ENCODE results near the gene LHX1.

LHX1 gene

DNA sequence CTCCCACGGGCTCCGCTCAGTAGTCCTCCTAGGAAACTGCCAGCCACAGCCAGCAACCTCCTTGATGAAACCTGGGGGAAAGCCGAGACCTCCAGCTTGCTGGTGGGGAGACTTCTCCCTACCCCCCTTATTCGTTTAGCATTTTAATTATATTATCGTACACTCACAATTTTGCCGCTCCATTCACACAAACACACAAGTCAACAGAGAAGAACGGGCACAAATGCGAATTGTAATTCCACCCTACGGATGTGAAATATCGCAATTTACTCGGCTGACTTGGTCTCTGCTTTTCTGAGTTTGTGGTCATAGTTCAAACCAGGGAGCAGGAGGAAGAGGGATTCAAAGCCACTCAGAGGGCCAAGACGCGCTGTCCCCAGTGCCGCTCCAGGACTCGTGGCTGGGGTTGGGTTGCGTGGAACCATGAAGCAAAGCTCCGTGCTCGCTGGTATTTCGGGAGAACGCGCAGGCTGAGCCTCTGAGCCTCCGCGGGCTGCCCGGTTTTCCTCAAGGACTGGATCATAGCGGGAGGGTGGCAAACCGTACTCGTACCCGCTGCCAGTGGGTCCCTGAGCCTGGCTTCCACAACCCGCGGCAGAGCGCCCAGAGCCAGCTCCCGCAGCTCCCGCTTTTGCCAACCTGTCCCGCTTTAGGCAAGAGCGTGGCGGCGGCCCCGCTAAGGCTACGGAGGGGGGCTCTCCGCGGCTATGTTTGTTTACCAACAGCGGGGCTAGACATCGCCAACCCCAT lies 2.0 kb downstream of the LHX1 start:
- no peak for DNase-seq (ENCODE audit: low read depth in 2 of 2)

DNA sequence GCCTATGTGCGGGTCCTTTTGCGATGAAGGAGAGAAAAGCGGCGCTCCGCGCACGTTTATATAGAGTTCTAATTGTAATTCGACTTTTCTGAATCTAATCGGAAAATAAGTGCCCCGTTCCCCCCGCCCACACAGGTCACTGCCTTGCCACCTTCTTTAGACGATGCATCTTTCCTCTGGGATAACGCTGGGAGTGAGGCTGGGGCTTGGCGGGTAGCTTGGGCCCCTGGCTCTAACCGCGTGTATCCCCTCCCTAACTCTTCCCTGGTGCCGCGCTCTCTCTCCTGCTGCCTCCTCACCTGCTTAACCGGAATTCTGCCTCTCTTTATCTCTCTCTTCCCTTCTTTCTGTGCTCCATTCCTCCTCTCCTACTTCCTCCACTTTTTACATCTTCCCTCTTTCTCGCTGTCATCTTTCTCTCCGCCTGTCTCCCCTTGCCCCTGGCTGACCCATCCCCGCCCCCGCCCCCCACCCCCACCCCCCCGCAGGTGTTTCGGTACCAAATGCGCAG lies 2.6 kb downstream of the LHX1 start:
- DNase-seq (ENCODE audit: low read depth in 2 of 2), result no peak

DNA sequence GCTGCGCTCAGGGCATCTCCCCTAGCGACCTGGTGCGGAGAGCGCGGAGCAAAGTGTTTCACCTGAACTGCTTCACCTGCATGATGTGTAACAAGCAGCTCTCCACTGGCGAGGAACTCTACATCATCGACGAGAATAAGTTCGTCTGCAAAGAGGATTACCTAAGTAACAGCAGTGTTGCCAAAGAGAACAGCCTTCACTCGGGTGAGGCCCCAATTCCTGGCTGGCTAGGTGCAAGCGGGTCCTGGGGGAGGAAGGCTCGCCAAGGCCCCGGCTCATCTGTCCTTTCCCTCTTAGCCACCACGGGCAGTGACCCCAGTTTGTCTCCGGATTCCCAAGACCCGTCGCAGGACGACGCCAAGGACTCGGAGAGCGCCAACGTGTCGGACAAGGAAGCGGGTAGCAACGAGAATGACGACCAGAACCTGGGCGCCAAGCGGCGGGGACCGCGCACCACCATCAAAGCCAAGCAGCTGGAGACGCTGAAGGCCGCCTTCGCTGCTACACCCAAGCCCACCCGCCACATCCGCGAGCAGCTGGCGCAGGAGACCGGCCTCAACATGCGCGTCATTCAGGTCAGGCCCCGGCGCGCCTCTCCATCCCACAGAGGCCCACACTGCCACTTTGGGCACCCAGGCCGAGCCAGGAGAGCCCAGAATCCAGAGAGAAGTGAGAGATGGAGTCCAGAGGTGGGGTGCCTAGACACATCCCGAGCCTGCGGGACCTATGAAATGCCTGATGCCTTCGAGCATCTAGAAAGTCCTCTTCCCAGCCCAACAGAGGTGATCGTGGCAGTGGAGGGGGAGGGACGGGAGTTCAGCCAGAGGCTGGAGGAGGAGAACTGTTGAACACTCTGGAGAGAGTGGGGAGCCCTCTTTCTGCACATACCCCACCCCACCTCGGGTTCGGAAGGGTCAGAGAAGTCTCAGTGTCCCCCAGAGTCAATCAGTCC lies 3.3 kb downstream of the LHX1 start:
- no peak for DNase-seq (ENCODE audit: low read depth in 2 of 2)

DNA sequence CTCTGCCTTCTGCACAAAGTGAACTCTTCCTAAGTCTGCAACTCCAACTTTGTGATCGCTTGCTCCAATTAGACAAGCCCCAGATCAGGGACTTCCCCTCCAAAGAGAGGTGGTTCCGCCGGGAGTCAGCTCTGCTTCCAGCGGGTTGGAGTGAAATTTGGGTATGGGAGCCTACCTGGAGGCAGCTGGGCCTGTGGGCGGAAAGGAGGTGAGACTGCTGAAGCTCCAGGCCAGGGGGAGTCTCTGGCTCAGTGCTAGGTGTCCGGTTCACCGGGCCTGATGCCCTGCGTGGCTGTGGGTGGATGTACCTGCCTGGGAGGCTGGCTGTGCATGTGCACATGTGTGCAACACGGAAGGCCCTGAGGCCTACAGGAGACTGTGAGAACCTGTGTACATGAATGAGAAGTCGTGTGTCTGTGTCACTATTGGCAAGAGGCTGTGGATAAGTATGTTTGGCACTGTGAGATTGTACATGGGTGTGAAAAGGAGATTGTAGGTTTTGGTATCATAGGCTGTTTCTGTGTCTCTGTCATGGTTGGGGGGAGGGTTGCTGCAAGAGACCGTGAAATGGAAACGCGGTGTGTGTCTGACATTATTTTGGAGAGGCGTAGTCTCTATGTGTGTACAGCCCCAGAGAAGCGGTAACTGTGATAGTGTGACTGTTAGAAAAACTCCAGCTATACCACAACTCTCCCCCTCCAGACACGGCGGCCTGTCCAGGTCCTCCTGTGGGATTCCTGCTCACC lies 4.2 kb downstream of the LHX1 start:
- DNase-seq (ENCODE audit: low read depth in 2 of 2), result no peak

DNA sequence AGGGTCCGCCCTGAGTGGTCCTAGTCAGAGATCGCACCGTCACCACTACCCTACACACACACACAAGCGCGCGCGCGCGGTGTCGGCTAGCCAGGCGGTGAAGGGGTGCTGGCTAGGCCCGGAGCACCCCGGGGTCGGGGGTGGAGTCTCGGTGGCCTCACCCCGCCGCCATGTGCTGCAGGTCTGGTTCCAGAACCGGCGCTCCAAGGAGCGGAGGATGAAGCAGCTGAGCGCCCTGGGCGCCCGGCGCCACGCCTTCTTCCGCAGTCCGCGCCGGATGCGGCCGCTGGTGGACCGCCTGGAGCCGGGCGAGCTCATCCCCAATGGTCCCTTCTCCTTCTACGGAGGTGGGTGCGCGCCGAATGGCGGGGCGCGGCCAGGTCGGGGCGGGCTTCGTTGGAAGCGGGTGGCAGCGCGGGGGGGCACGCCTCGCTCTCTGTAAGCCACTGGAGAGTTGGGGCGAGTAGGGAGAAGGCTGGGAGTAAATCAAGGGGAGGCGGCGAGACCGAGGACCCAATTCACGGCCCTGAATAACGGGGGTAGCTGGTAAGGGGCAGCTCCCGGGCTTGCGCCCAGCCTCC lies 4.8 kb downstream of the LHX1 start:
- DNase-seq (ENCODE audit: low read depth in 2 of 2), result no peak

DNA sequence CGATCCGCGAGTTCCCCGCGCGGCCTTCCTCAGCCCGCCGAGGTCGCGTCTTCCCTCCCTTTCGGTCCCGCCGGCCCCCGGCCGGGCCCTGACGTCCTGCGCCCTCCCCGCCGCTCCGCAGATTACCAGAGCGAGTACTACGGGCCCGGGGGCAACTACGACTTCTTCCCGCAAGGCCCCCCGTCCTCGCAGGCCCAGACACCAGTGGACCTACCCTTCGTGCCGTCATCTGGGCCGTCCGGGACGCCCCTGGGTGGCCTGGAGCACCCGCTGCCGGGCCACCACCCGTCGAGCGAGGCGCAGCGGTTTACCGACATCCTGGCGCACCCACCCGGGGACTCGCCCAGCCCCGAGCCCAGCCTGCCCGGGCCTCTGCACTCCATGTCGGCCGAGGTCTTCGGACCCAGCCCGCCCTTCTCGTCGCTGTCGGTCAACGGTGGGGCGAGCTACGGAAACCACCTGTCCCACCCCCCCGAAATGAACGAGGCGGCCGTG lies 5.4 kb downstream of the LHX1 start:
- no peak for DNase-seq (ENCODE audit: low read depth in 2 of 2)

DNA sequence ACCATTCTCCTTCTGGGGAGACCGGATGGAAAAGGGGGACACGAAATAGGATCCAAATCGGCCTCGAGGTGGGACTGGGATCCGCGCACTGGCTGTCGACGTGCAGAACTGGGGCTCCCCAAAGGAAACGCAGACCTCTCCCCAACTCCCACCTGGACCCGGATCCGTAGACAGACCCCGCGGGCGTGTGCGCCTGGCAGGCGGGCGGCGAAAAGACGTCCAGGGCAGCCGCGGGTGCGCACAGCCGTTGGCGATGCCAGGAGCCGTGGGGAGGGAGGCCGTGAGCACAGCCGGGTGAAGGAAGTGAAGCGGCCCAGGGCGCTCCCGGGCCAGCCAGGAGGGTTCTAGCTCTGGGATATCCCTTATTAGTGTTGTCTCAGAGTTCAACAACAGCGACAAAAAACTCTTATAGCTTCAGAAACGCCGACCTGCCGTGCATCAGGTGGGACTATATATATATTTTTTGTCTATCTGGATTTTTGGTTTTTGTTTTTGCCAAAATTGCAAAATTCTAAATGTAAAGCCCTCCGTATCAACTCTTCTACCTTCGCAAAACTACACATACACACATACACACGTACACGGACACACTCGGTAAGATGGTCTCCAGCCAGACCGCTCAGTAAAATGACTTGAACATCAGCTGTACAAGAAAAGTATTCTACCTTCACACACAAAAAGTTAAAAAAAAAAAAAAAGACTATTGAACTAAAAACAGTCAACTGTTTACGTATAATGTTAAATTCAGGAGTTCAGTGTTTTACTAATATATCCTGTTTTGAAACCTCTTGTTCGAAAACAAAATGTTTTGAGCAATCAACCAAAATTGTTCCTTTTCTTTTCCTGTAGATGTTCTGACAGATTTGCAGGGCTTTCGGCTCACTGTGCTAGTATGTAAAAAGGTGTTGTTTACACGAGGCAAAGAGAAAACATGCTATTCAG lies 6.2 kb downstream of the LHX1 start:
- DNase-seq (ENCODE audit: low read depth in 2 of 2), result no peak

DNA sequence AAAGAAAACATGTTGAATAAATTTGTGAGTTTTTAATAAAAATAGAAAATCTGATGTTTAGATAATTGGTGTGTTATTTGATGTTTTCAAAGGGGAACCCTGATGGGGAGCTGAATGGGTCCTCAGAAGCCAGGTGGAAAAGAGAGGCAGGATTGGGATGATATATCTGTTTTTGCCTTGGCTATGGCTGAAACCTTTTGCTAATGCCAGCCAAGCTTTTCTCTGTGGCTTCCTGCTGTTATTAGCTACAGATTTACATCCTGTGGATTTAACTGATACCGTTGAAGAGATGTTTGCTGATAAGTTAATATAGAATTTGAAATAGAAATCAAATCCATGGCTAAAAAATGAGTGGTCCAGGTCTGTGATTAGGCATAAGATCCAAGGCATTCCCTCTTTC lies 7.3 kb downstream of the LHX1 start:
- DNase-seq (ENCODE audit: low read depth in 2 of 2), result no peak

DNA sequence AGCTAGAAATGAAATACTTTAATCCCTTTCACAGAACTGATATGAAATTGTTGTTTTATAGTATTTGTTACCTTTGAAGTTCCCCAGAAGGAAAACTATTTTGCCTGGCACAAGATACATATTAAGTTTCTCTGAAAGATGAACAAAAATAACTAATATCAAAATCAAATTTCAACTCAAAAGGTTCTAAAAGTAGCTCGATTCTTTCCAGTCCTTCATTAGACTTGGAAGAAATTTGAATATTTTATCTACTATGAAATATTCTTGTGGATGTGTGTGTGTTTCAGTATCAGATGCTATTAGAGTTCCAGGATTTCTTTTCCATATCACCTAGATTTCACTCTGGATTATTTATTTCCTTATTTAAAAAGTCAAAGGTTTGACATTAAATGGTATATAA lies 7.9 kb downstream of the LHX1 start:
- DNase-seq (ENCODE audit: low read depth in 2 of 2), result no peak

DNA sequence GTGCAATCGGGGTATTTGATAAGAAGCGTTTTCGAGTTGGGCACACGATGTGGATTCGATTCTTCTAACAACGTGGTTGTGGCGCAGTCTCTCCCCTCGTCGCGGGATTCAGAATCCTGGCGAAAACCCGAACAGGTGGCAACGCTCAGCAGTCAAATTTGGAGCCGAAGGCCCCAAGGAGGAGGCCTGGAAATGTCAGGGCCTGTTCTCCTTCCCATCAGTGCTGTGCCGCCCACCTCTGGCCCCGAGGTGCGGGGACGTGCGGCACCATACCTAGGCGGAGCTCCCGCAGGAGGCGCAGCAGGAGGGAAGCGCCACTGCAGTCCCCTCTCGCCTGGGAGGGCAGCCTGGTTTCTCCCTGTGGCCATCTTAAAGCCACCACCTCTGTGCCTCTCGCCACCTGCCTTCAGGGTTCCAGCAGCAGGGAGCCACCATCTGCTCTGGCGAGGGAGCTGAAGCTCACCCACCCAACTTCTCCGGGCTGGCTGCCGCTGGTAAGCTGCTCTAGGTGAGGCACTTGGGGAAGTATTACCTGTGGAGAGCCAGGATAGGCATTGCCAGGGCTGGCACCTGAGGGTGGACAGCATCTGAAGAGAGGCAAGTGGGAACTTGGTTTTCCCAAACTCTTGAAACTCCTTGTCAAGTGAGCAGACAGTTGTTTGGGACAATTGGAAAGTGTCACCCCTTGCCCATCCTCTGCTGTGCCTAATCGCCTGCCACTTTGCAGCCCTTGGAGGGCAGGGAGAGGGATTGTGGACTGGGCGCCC lies 8.9 kb downstream of the LHX1 start:
- DNase-seq (ENCODE audit: low read depth in 2 of 2), result no peak

DNA sequence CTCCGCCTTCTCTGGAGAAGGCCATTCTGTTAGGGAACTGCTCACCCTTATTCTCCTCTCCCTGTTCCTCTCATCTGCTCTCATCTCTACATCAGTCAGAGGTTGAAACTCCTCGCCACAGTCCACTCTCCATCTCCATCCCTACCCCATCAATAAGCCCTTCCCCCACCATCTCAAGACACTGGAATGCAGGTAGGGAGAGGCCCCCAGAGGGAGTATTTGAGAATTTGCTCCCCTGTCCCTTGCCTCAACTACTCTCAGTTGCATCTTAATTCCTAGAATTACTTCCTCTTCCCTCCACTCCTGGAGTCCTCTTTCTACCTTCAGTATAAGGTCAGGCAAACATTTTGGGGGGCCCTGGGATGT lies 9.4 kb downstream of the LHX1 start:
- DNase-seq (ENCODE audit: low read depth in 2 of 2), result no peak

DNA sequence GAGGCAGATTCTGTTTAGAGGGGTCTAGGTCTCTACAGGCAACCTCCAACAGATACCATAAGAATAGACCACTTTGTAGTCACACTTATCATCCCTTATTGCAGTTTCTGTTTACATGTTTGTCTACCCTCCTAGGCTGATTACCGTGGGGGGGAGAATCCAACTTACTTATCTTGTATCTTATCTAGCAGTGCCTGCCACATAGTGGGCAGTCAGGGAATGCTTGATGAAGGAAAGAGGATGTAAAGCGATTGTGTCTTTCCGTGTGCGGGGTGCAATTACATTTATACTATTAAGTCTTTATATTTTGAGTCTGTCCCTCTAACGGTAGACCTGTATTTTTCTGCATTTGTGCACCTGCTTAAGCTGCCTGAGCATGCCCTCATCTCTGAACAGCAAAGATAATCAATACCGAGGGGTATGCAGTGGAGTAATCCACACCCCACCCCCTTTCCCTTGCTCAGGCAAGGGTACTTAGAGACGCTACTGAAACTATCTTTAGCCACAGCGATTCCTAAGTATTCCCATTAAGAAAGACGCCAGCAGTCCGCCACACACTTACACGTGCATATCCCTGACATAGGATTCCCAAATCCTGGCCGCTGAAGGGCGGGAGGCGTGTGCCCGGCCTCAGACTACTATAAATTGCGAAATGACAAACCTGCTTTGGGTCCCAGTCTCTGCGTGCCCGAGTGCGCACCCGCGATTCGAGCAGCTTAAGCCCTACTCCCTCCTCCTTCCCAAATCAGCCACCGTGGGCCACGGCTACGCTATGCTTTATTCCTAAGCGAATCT lies 10.8 kb downstream of the LHX1 start:
- DNase-seq (ENCODE audit: low read depth in 2 of 2), result no peak

DNA sequence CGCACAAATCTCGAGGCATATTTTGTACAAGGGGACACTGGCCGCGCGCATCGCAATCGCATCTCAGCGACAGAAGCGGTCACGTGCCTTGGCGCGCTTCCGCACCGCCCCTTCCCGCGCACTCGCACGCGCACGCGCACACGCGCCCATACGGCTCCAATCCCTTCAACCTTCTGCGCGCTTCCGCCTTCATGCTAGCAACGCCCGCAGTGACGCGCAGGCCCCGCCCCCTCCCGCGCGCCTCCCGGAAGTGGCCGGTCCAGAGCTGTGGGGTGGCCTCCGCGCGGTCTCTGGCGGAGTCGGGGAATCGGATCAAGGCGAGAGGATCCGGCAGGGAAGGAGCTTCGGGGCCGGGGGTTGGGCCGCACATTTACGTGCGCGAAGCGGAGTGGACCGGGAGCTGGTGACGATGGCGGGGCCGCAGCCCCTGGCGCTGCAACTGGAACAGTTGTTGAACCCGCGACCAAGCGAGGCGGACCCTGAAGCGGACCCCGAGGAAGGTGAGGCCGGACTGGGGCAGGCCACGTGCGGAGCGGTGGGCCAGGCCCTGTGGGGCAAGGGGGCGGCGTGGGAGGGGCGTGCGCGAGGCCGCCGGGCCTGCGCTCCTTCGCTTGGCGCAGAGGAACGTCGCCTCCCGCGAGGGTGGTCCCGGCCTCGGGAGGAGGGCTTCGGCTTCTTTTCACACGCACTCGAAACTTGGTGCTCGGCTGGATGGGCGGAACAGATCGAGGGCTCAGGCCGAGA lies 11.6 kb downstream of the LHX1 start, which contains the start of gene AATF:
TSS of gene AATF (plus strand) at position 238 of the 744 bp plus-strand sequence. CDS start at position 410, 172 bp downstream.
- DNase-seq (ENCODE audit: low read depth in 2 of 2), result peak; percentile 91 to 96

DNA sequence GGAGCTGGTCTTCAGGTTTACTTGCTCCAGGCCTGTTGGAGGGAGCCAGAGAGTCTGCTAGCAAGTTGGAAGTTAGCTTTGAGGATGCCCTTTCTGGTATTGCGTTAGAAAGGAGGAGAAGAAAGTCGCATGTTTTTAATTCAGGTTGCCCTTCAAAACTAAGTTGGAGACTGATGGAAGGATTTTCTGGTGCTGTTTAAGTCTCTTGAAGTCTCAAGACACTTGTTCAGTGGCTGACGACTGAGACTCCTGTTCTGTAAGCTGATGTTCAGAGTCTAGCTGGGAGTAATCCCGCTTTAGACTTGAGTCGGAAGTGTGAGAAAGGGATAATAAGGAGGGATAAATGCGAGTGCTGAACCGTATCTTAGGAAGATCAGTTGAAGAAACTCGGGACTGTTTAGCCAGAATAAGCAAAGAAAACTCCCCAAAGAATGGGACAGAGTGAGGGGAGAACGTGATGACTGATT lies 12.2 kb downstream of the LHX1 start:
- no peak for DNase-seq (ENCODE audit: low read depth in 2 of 2)

DNA sequence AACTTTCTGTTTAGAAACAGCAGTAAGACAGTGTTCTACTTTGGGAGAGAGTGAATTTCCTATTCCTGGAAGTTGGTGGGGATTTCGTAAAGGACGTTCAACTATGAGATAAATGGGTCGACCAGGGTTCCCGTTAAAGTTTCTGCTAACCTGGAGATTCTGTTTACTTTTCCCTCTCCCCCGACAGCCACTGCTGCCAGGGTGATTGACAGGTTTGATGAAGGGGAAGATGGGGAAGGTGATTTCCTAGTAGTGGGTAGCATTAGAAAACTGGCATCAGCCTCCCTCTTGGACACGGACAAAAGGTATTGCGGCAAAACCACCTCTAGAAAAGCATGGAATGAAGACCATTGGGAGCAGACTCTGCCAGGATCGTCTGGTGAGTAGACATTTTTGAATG lies 12.8 kb downstream of the LHX1 start:
- no peak for DNase-seq (ENCODE audit: low read depth in 2 of 2)

DNA sequence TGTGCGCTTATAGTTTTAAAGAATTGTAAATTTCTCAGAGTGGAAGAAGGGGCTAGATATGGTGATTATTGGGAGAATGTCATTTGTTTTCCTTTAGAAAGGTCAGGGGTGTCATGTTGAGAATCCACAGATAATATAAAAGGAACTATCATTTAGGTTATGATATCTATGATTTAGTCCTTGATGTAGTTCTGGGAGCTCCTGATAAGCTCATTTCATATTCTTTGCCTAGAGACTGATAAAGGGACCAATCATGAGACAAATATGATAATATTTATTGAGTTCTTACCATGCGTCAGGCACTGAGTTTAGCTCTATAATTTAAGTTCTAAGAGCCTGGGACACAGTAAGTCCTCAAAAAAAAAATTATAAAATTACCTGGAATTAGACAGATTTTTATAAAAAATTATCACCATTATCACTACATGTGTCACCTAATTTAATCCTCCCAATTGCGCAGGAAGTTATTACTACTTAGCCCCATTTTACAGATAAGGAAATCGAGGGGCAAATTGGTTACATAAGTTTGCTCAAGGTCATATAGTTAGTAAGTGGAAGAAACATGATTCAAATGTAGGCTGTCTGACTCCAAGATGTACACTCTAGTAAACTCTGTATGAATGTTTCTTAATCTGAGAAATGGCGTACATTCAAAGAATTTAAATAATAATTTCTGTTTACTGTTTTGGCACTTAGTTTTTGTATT lies 14.0 kb downstream of the LHX1 start:
- no peak for DNase-seq (ENCODE audit: low read depth in 2 of 2)

DNA sequence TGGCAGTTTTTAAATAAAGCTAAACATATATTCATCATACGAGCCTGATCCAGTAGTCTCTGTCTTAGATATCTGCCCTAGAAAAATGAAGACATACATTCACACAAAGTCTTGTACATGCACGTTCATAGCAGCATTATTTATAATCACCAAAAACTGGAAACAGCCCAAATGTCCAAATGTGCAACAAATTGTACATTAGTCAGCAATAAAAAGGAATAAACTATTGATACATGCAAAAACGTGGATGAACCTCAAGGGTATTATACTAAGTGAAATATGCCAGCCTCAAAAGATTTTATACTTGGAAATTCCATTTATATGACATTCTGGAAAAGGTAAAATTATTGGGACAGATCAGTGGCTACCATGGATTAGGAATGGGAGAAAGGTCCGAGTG lies 34.2 kb downstream of the LHX1 start:
- DNase-seq (ENCODE audit: low read depth in 2 of 2), result no peak
